ENCODE measurements around the gene PLK5.

The PLK5 gene

GRCh38 chr19:1556390-1557070 lies 32.7 kb downstream of the PLK5 start:
- no peak for DNase-seq

DNA sequence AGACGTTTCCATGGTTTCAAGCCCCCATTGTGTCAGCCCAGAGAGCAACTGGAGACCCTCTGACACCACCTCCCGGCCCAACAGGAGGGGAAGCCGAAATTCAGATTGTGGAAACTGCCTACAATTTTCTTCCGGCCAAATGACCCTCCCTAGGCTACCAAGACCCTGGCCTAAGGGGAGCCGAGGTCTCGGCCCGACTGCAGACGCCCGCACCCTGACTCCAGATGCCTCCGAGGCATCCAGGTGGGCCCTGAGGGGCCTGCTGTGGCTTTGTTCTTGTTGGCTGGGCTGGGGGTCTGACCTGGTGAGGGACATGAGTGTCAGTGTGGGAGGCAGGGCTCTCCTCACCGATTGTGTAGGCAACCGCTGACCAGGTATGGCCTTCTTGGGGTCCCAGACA lies 34.7 kb downstream of the PLK5 start:
- no peak for DNase-seq

DNA sequence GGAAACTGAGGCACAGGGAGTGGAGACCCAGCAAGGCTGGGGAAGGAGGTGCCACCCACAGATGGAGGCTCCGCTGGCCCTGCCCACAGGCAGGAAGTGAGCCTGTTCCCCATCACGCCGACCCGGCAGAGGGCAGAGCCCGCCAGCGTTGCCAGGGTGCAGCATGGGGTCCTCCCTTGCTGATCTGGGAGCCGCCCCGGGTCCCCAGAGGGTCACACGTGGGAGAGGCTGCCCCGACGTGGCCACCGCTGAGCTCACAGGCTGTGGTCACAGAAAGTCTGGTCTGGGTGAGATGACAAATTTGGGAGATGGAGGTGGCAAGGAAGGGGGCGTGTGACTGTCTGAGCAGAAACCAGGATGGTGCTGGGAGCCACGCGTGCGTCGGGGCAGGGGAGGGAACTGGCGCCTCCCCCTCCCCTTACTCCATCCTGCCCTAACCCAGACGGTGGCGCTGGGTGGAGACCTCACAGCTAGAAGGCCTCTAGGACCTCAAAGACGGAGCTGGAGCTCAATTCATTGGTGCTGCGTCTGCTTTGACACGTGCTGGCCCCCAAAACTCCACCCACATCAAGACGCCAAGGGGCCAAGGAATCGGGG lies 36.5 kb downstream of the PLK5 start:
- DNase-seq = no peak

DNA sequence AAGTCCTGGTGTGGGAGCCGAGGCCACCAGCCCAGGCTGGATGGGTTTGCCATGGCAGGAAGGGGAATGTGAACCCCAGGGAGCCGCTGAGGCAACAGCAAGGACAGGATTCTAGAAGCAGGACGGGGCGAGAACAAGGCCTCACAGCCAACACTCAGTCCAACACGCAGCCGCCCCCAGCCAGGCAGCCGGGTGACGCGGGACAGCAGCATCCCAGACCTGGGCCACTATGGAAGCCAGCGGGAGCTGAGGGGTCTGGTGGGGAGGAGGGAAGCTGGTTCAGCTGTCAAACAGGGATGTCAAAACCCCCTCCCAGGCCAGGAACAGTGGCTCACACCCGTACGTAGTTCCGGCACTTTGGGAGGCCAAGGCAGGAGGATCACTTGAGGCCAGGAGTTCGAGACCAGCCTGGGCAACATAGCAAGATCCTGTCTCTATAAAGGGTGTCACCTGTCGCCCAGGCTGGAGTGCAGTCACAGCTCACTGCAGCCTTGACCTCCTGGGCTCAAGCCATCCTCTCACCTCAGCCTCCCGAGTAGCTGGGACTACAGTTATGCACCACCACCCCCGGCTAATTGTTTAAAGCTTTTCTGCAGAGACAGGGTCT lies 37.5 kb downstream of the PLK5 start:
- no peak for DNase-seq

DNA sequence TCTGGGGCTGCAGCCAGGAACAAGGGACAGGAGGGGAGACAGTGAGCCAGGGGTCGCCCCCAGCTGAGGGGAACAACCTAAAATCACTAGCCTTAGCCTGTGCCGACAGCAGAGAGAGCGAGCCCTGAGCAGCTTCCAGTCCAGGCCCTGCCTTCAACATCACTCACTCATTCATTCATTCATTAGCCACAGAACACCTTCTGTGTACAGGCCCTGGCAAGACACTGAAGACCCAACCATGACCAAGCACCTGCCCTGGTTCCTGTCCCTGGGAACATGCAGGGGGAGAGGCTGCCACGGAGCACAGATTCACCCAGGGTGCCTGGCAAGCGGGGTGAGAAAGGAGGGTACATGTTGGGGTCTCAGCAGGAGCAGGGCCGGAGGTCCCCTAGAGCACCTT lies 39.4 kb downstream of the PLK5 start:
- DNase-seq = no peak

- DNase-seq = no peak
These were observed 42.7 kb downstream of the PLK5 start for GRCh38 chr19:1566392-1567115.

GRCh38 chr19:1567116-1567847 lies 43.4 kb downstream of the PLK5 start:
- no peak for DNase-seq

DNA sequence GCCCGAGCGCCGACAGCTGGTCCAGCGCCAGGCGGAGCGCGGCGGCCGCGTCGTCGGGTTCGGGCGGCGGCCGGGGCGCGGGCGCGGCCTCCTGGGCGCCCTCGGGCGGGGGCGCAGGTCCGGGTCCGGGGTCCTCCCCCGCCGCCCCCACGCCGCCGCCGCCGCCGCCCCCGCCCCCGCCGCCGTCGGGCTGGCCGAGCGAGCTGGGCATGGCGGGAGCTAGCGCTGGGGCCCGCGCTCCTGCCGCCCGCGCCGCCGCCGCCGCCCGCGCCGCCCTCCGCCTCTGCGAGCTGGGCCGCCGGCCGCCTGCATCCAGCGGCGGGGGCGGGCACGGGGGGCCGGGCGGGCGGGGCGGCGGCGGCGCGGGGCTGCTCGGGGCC lies 44.0 kb downstream of the PLK5 start:
- DNase-seq = no peak

GRCh38 chr19:1568320-1569019 lies 44.6 kb downstream of the PLK5 start, which contains the start of gene MEX3D:
MEX3D (minus strand) TSS chr19:1568325; CDS start chr19:1568058, 267 bp downstream.
- peak; percentile 95 for DNase-seq

GRCh38 chr19:1569997-1570396 lies 46.1 kb downstream of the PLK5 start:
- DNase-seq = no peak

DNA sequence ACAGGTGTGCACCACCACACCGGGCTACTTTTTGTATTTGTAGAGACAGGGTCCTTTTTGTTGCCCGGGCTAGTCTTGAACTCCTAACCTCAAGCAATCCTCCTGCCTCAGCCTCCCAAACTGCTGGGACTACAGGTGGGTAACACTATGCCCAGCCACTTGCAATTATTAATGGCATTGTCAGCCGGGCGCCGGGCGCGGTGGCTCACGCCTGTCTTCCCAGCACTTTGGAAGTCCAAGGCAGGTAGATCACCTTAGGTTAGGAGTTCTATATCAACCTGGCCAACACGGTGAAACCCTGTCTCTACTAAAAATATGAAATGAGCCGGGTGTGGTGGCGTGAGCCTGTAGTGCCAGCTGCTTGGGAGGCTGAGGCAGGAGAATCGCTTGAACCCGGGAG lies 47.0 kb downstream of the PLK5 start:
- DNase-seq = no peak

DNA sequence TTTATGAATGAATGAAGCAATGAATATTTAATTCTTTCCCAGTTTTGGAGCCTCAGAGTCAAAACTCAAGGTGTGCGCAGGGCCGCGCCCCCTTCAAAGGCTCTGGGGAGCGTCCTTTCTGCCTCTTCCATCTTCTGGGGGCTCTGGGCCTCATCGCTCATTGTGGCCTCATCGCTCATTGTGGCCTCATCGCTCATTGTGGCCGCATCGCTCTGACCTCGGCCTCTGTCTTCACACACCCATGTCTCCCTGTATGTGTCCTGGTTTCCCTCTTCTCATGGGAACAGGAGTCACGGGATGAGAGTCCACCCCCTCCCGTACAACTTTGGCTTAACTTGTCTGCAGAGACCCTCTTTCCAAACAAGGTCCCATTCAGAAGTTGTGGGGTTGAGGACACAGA lies 47.5 kb downstream of the PLK5 start:
- DNase-seq = no peak

- DNase-seq = no peak
These were observed 48.9 kb downstream of the PLK5 start for GRCh38 chr19:1572795-1573194.

- no peak for DNase-seq
These were observed 50.7 kb downstream of the PLK5 start for GRCh38 chr19:1574354-1575136.

DNA sequence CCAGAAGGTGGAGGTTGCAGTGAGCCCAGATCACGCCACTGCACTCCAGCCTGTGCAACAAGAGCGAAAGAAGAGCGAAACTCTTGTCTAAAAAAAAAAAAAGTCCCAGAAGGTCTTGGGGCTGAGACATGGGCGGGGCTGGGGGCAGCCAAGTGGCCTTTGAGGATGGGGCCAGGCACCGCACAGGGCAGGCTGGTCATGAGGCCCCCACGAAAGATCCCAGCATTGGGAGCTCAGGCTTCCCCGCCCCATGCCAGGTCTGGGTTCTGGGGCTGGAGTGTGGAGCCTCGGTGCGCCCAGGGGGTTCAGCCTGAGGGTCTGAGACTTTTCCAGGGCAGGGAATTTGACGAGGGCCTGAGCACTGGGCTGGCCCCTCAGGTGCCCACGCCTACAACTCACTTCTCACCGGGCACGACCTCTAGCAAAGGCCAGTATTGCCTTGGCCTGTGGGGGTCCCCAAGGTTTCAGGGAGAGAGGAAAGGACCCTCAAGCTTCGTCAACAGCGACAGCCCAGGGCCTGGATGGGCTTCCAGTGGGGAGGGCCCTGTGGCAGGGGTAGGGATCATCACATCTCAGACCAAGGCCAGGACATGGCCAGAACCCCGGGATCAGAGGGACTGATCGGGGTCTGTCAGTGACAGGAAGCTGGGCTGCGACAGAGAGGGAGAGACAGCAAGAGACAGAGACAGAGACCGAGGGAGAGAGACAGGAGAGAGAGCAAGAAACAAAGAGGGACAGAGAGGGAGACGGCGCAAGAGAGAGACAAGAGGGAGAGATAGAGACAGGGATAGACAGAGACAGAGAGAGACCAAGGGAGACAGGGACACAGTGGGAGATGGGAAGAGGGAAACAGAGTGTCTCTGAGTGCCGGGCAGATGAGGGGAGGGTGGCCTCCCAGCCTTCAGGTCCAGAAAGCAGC lies 51.7 kb downstream of the PLK5 start:
- no peak for DNase-seq

DNA sequence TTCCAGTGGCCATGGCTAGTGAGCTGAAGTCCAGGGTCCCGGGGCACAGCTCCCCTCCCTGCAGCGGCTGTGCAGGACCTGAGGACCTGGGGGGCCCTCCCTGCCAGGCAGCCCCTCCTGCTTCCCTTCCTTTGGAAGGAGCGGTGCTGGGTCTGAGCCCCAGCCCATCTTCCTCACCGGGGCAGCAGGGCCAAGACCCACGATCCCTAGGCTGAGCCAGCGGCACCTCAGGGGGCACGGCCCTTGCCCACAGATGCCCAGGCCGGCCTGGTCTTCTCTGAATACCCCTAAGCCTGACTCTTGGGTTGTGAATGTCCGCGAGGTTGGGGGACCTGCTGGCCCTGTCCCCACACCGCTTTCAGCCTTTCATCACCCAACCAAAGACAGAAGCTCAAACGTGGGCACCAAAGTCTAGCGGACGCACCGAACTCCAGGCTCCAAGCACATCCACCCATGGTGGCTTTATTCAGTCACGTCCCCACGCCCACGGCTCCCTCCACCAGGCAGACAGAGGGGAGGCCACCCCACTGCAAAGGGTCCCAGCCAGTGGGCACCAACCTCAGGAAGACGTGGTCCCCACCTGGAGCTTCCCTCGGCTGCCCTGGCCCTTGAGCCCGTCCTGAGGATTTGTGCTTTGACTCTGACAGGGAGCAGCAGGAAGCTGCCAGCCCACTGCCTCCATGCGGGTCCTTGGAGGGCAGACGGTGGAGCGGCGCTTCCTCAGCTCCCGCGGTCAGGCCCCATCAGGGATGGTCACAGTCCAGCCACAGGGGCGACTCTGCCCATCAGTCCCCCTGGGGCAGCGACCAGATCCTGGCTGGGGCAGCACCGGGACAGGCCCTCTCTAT lies 52.6 kb downstream of the PLK5 start:
- no peak for DNase-seq

GRCh38 chr19:1577090-1577928 lies 53.4 kb downstream of the PLK5 start:
- DNase-seq = no peak

DNA sequence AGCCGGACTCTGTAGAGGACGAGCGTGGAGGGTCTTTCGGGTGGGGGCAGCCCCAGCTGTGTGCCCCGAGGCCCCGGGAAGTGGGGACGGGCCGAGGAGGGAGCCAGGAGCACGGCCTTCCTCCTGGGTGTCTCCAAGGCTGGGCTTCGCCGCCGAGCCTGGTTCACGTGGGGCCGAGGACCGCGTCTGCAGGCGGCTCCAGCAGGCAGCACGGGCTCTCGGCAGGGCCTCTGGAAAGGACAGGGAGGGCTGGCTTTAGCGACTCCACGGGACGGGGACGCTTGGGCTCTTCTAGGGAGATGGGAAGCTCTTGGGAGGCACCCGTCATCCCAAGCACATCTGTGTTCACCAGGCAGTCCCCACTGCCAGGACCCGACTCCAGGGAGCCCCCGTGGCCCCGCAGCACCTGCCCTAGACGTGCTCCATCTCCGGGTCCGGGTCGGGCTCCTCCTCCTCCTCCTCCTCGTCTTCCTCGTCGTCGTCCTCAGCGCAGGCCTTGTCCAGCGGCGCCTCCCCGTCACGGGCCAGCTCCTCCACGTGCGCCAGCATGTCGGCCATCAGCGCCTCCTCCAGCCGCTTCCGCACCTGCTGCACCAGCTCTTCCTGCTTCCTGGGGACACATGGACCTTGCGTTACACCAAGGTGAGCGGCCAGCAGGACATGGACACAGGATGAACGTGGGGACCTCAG lies 54.2 kb downstream of the PLK5 start:
- no peak for DNase-seq

Data from 8988T (cell line).